Measurements from ENCODE around the gene ZSWIM5. TPM values are rescaled to one million over a fixed set of nuclear protein-coding genes. Genes with fewer than 3 reads are reported as not detected.

The ZSWIM5 gene
- total and polyA plus RNA-seq, 2 experiments from 2014 or later: 2.0 to 4.0 TPM

GRCh38 chr1:44976252-44976651 is 230.2 kb downstream of the ZSWIM5 start:
- WGBS (ENCODE audit: low lambda C conversion rate, missing lambda C conversion rate): 98% methylated on average over 2 of the region's 2 CpGs
- Histone ChIP-seq H2AFZ (no peak overlapping the region), H3K9me2 (replicated peaks; ENCODE audit: insufficient read depth) (no peaks in the 10 kb centered on the region), H3K27ac (no peak overlapping the region), H3K9me3 (ENCODE audit: low read depth) (no peaks in the 10 kb centered on the region), H3K4me1 (ENCODE audit: insufficient read depth) (no peaks in the 10 kb centered on the region), H3K4me2 (no peak overlapping the region), H3K79me2 (no peaks in the 10 kb centered on the region), H3K36me3 (replicated peaks; ENCODE audit: insufficient read depth, low read depth) (no peaks in the 10 kb centered on the region), H3K4me3 (no peak overlapping the region), H4K20me1 (ENCODE audit: insufficient read depth, poor library complexity, severe bottlenecking) (no peaks in the 10 kb centered on the region), H3K27me3 (no peaks in the 10 kb centered on the region)
- no peak for DNase-seq (ENCODE audit: low spot score)
- TF ChIP-seq CTCF (IDR thresholded peaks at IDR 0.05; ENCODE audit: poor library complexity) (no peak), EZH2phosphoT487 (IDR thresholded peaks at IDR 0.05; ENCODE audit: low read depth, severe bottlenecking, unreplicated experiment) (no peak), EZH2 (IDR thresholded peaks at IDR 0.05; ENCODE audit: borderline replicate concordance) (no peak)

- no peak overlapping the region for H3K27ac ChIP-seq
- no peaks in the 10 kb centered on the region for H4K20me1 ChIP-seq (ENCODE audit: insufficient read depth, poor library complexity, severe bottlenecking)
- TF ChIP-seq EZH2 (IDR thresholded peaks at IDR 0.05; ENCODE audit: borderline replicate concordance): no peak
- no peak for TF ChIP-seq EZH2phosphoT487 (IDR thresholded peaks at IDR 0.05; ENCODE audit: low read depth, severe bottlenecking, unreplicated experiment)
- TF ChIP-seq CTCF (IDR thresholded peaks at IDR 0.05; ENCODE audit: poor library complexity): no peak
- H2AFZ ChIP-seq: no peak overlapping the region
- H3K4me2 ChIP-seq: no peak overlapping the region
- H3K79me2 ChIP-seq: no peaks in the 10 kb centered on the region
- no peak overlapping the region for H3K4me3 ChIP-seq
- H3K4me1 ChIP-seq (ENCODE audit: insufficient read depth): no peaks in the 10 kb centered on the region
- DNase-seq (ENCODE audit: low spot score): no peak
- 92% methylated on average over 1 of the region's 1 CpG for WGBS (ENCODE audit: low lambda C conversion rate, missing lambda C conversion rate)
- H3K27me3 ChIP-seq: no peaks in the 10 kb centered on the region
- no peaks in the 10 kb centered on the region for H3K9me2 ChIP-seq (replicated peaks; ENCODE audit: insufficient read depth)
- H3K9me3 ChIP-seq (ENCODE audit: low read depth): no peaks in the 10 kb centered on the region
- no peaks in the 10 kb centered on the region for H3K36me3 ChIP-seq (replicated peaks; ENCODE audit: insufficient read depth, low read depth)
Observed at GRCh38 chr1:44973645-44974044, 232.8 kb downstream of the ZSWIM5 start.

- WGBS (ENCODE audit: low lambda C conversion rate, missing lambda C conversion rate): 24% methylated on average over 4 of the region's 4 CpGs
Observed at GRCh38 chr1:44970317-44970716, 236.1 kb downstream of the ZSWIM5 start.

More at GRCh38 chr1:44970317-44970716, 236.1 kb downstream of the ZSWIM5 start:
- Histone ChIP-seq H3K9me3 (ENCODE audit: low read depth) (no peaks in the 10 kb centered on the region), H3K27ac (no peak overlapping the region), H3K4me1 (ENCODE audit: insufficient read depth) (no peaks in the 10 kb centered on the region), H2AFZ (no peak overlapping the region), H3K9me2 (replicated peaks; ENCODE audit: insufficient read depth) (no peaks in the 10 kb centered on the region), H3K27me3 (no peaks in the 10 kb centered on the region), H3K4me3 (no peak overlapping the region), H3K4me2 (no peak overlapping the region), H4K20me1 (ENCODE audit: insufficient read depth, poor library complexity, severe bottlenecking) (no peaks in the 10 kb centered on the region), H3K79me2 (no peaks in the 10 kb centered on the region), H3K36me3 (replicated peaks; ENCODE audit: insufficient read depth, low read depth) (no peaks in the 10 kb centered on the region)
- no peak for TF ChIP-seq EZH2phosphoT487 (IDR thresholded peaks at IDR 0.05; ENCODE audit: low read depth, severe bottlenecking, unreplicated experiment)
- no peak for TF ChIP-seq EZH2 (IDR thresholded peaks at IDR 0.05; ENCODE audit: borderline replicate concordance)
- TF ChIP-seq CTCF (IDR thresholded peaks at IDR 0.05; ENCODE audit: poor library complexity): no peak
- no peak for DNase-seq (ENCODE audit: low spot score)

Other genes with a start within 250 kb of the ZSWIM5 start
- 11.8 and 17.8 TPM in 2 replicates for gene EIF2B3, start 220.0 kb downstream of the ZSWIM5 start, total RNA-seq
- gene EIF2B3, start 220.0 kb downstream of the ZSWIM5 start, polyA plus RNA-seq: 17.3 and 18.4 TPM in 2 replicates
- gene HECTD3, start 195.3 kb downstream of the ZSWIM5 start, total RNA-seq: 27.1 and 27.6 TPM in 2 replicates
- 39.1 and 39.3 TPM in 2 replicates for gene HECTD3, start 195.3 kb downstream of the ZSWIM5 start, polyA plus RNA-seq
- 77.1 and 91.8 TPM in 2 replicates for gene UROD, start 194.4 kb downstream of the ZSWIM5 start, total RNA-seq
- gene UROD, start 194.4 kb downstream of the ZSWIM5 start, polyA plus RNA-seq: 152 and 167 TPM in 2 replicates
- gene HPDL, start 120.3 kb upstream of the ZSWIM5 start, total RNA-seq: 3.9 and 6.2 TPM in 2 replicates
- gene HPDL, start 120.3 kb upstream of the ZSWIM5 start, polyA plus RNA-seq: 5.1 and 5.8 TPM in 2 replicates
- 10.4 and 10.6 TPM in 2 replicates for gene TOE1, start 133.6 kb upstream of the ZSWIM5 start, total RNA-seq
- gene TOE1, start 133.6 kb upstream of the ZSWIM5 start, polyA plus RNA-seq: 12.2 and 17.4 TPM in 2 replicates
- gene MUTYH, start 133.8 kb upstream of the ZSWIM5 start, total RNA-seq: 16.6 and 23.5 TPM in 2 replicates
- gene MUTYH, start 133.8 kb upstream of the ZSWIM5 start, polyA plus RNA-seq: 24.9 and 29.6 TPM in 2 replicates

All from hepatocyte (in vitro differentiated cells).